Fibroblast of skin of scalp (primary cell): ENCODE data around the gene INHA.

Experiments
- DNase-seq: peaks from one replicate; pipeline ENCODE4 v3.0.0-alpha.2; 2013

The INHA gene

GRCh38 chr2:219559156-219559915 is 12.8 kb upstream of the INHA start:
- peak; percentile 57 for DNase-seq

- no peak for DNase-seq
Measured at GRCh38 chr2:219560037-219560892, 11.8 kb upstream of the INHA start.

GRCh38 chr2:219560893-219561178 is 11.3 kb upstream of the INHA start:
- no peak for DNase-seq

- DNase-seq, result no peak
Measured at GRCh38 chr2:219561179-219562048, 10.7 kb upstream of the INHA start.

GRCh38 chr2:219562049-219563020 is 9.8 kb upstream of the INHA start:
- no peak for DNase-seq

- no peak for DNase-seq
Measured at GRCh38 chr2:219563271-219563928, 8.7 kb upstream of the INHA start.

DNA sequence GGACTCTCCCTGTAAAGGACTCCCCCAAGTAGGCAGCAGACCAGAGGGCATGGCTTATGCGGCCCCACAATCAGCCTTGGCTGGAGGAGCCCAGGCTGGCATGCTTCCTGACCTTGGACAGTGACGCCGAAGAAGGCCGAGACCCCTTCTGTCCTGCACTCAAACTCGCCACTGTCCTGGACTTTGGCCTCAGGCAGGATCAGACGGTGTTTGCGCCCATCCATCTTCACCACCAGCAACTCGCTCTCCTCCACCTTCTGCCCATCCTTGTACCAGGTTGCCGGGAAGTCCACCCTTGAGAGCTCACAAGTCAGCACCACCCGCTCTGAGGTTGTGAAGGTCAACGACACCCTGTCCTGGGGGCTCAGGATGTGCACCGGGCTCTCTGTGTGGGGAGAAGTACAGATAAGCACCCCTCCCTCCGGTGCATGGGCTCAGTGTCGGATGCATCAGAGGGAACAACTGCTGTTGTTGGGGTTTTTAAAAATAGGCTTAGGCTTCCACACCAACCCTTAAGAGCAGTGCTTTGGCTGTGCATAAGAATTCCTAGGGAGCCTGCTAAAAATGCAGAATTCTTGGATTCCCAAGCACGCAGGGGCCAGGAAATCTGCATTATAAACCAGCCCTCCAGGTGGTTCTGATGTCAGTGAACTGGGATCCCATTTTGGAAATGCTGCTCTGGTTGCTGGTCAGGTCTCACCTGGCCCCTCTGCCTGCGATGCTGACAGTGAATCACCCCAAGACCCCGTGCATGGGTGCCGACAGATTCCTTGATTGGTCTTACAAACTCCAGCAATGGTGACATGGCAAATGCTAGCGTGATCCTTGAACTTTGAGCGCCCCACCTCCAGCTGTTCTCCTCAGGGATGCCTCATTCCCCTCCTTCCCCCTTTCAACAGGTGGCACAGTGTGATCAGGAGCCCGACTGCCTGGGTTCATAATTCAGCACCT is 6.7 kb upstream of the INHA start:
- DNase-seq, result no peak

GRCh38 chr2:219566640-219567039 is 5.5 kb upstream of the INHA start:
- DNase-seq, result no peak

GRCh38 chr2:219567131-219567530 is 5.0 kb upstream of the INHA start:
- DNase-seq, result no peak

- DNase-seq, result no peak
Measured at GRCh38 chr2:219567791-219568361, 4.2 kb upstream of the INHA start.

DNA sequence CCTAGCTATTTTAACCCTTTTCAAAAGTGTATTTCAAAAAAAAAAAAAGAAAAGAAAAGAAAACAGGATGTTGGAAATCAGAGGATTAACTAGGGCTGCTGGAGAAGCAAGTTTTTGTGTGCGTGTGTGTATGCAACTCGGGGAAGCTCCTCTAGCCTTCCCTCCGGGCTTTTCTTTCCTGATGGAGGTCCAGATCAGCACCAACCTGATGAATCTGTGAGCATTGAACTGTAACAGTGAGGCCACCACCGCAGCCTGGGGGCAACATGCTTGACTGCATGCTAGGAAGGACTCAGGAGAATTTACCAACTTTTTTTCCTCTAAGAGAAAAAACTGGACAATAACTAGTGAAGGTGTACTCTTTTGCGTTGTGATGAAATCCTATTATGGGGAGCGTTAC is 3.1 kb upstream of the INHA start:
- no peak for DNase-seq

GRCh38 chr2:219569635-219570034 is 2.5 kb upstream of the INHA start:
- no peak for DNase-seq

GRCh38 chr2:219570194-219570923 is 1.8 kb upstream of the INHA start:
- peak; percentile 33 for DNase-seq

DNA sequence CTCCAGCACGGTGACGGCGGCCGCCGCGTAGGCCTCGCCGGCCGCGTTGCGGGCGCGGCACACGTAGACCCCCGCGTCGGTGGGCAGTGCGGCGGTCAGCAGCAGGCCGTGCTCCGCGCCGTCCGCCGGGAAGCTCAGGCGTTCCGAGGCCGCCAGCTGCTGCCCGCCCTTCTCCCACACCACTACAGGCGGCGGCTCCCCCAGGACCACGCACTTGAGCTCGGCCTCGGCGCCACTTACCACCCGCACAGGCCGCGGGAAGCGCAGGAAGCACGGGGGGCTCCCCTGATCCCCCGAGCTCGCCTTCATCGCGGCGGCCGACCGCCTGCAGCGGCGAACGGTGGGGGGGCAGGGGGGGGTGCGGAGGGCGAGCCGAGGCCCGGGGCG is 1.2 kb upstream of the INHA start:
- DNase-seq, result no peak

DNA sequence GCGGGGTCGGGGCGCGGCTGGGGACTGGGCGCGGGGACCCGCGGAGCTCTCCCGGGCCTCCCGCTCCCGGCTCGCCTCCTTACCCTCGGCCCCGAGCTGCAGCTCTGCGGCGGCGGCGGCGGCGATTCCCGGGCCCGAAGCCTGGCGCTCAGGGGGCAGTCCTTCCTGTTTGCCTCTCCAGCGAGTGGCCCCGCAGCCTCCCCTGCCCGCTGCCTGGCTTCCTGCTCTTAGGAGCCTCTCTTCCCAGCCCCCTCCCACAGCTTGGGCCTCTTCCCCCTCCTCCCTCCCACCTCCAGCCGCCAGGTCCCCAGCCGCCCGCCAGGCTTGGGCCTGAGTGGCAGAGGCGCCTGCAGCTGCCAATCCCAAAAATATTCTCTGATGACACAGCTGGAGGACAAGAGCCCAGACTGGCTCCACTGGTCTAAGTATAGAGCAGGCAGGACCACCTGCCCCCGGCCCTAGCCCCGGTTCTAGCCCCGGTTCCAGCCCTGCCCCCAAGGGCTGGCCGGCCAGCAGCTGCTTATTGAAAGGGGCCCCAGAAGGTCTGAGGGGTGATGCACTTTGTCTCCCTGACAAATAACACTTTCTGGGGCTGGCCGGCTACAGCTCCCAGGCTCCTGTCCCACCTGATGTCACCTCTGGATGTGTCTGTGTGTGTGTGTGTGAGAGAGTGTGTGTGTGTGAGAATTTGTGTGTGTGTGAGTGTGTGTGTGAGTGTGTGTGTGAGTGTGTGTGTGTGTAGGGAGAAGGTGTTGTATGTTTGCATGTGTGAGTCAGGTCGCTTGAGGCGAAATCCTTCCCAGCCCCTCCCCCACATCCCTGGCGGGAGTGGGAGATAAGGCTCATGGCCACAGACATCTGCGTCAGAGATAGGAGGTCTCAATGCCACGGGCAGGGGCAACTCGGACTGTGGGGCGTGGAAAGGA is 536 bp upstream of the INHA start, which contains the start of gene OBSL1:
Gene OBSL1 (minus strand): TSS at position 229 of the 926 bp plus-strand sequence. CDS start 307 bp downstream, outside the sequence.
- DNase-seq, result peak; percentile 82

- DNase-seq, result no peak
Measured at GRCh38 chr2:219573166-219573565, 1.1 kb downstream of the INHA start.

GRCh38 chr2:219574484-219575311 is 2.6 kb downstream of the INHA start:
- no peak for DNase-seq
